ENCODE measurements around the gene BICD1.

- no peak for TF ChIP-seq CTCF (IDR thresholded peaks at IDR 0.05)
- no peak for TF ChIP-seq POLR2A (IDR thresholded peaks at IDR 0.05)
Measured at GRCh38 chr12:32191445-32191844, 84.8 kb downstream of the BICD1 start.
